Measurements from ENCODE around the gene ANTXR1.
"Not testable (repeated sequence)": the region's sequence is repeated elsewhere in the genome, so short reads cannot be mapped to it uniquely, and the experiment has no call there.

Gene ANTXR1

GRCh38 chr2:69253112-69253511 is 240.1 kb downstream of the ANTXR1 start:
- Histone ChIP-seq H3K14ac (ENCODE audit: low read length in 2 of 2) (no peak overlapping the region), H3K4me3 (ENCODE audit: insufficient read depth in 1 of 2, low read depth in 1 of 2, low read length in 2 of 2) (no peak overlapping the region), H2AK5ac (ENCODE audit: low read length, severe bottlenecking) (no peak overlapping the region), H3K4me2 (ENCODE audit: low read length, poor library complexity, severe bottlenecking) (no peak overlapping the region), H3K9me3 (ENCODE audit: control insufficient read depth, low read length) (no peaks in the 10 kb centered on the region), H3K18ac (ENCODE audit: low read depth in 1 of 2, low read length in 2 of 2) (no peak overlapping the region), H3K4ac (ENCODE audit: low read depth in 1 of 2, low read length in 2 of 2) (no peak overlapping the region), H3K4me1 (ENCODE audit: control insufficient read depth, insufficient read depth, low read depth, low read length) (no peaks in the 10 kb centered on the region), H3K27me3 (ENCODE audit: control insufficient read depth in 1 of 2, insufficient read depth in 1 of 2, low read length in 2 of 2) (no peaks in the 10 kb centered on the region), H3K9ac (ENCODE audit: low read length) (peak overlapping the region; percentile 76), H3K23ac (ENCODE audit: low read length in 2 of 2) (no peak overlapping the region), H3K36me3 (ENCODE audit: control insufficient read depth in 1 of 2, insufficient read depth in 2 of 2, low read depth in 1 of 2, low read length in 2 of 2) (peaks cover 0 to 4% of the 10 kb centered on the region in 2 experiments), H2BK5ac (ENCODE audit: low read depth, low read length, poor library complexity, severe bottlenecking) (no peak overlapping the region), H2BK15ac (ENCODE audit: low read depth, poor library complexity, severe bottlenecking) (no peak overlapping the region), H4K8ac (ENCODE audit: low read length) (no peak overlapping the region), H3K79me1 (replicated peaks; ENCODE audit: low read length, poor library complexity, severe bottlenecking) (no peaks in the 10 kb centered on the region), H2BK120ac (ENCODE audit: low read depth, low read length) (no peak overlapping the region), H2AFZ (ENCODE audit: low read depth, low read length) (no peak overlapping the region), H2BK12ac (ENCODE audit: low read length in 2 of 2) (no peak overlapping the region), H4K91ac (ENCODE audit: low read length) (no peak overlapping the region), H3K27ac (ENCODE audit: low read length, poor library complexity, severe bottlenecking) (peak overlapping the region; percentile 65)
- peak; percentile 32 for DNase-seq
- no CpG with 5 or more reads among the region's 2 CpGs for WGBS

- Histone ChIP-seq H4K8ac (ENCODE audit: low read length) (no peak overlapping the region), H2AFZ (ENCODE audit: low read depth, low read length) (no peak overlapping the region), H3K4me1 (ENCODE audit: control insufficient read depth, insufficient read depth, low read depth, low read length) (no peaks in the 10 kb centered on the region), H2BK5ac (ENCODE audit: low read depth, low read length, poor library complexity, severe bottlenecking) (no peak overlapping the region), H3K36me3 (ENCODE audit: control insufficient read depth in 1 of 2, insufficient read depth in 2 of 2, low read depth in 1 of 2, low read length in 2 of 2) (no peaks in the 10 kb centered on the region), H2BK12ac (ENCODE audit: low read length in 2 of 2) (no peak overlapping the region), H3K14ac (ENCODE audit: low read length in 2 of 2) (no peak overlapping the region), H3K9ac (ENCODE audit: low read length) (peak overlapping the region; percentile 76), H3K27ac (ENCODE audit: low read length, poor library complexity, severe bottlenecking) (peak overlapping the region; percentile 75), H4K91ac (ENCODE audit: low read length) (no peak overlapping the region), H3K27me3 (ENCODE audit: control insufficient read depth in 1 of 2, insufficient read depth in 1 of 2, low read length in 2 of 2) (no peaks in the 10 kb centered on the region), H3K4me2 (ENCODE audit: low read length, poor library complexity, severe bottlenecking) (no peak overlapping the region), H3K9me3 (ENCODE audit: control insufficient read depth, low read length) (no peaks in the 10 kb centered on the region), H3K23ac (ENCODE audit: low read length in 2 of 2) (no peak overlapping the region), H2BK120ac (ENCODE audit: low read depth, low read length) (no peak overlapping the region), H2AK5ac (ENCODE audit: low read length, severe bottlenecking) (no peak overlapping the region), H3K79me1 (replicated peaks; ENCODE audit: low read length, poor library complexity, severe bottlenecking) (no peaks in the 10 kb centered on the region), H3K18ac (ENCODE audit: low read depth in 1 of 2, low read length in 2 of 2) (no peak overlapping the region), H3K4me3 (ENCODE audit: insufficient read depth in 1 of 2, low read depth in 1 of 2, low read length in 2 of 2) (no peak overlapping the region), H2BK15ac (ENCODE audit: low read depth, poor library complexity, severe bottlenecking) (no peak overlapping the region), H3K4ac (ENCODE audit: low read depth in 1 of 2, low read length in 2 of 2) (no peak overlapping the region)
- peak; percentile 98 for DNase-seq
- WGBS: 36% methylated on average over 6 of the region's 8 CpGs
These were observed 240.8 kb downstream of the ANTXR1 start for GRCh38 chr2:69253611-69254301.

GRCh38 chr2:69255760-69256159 is 242.8 kb downstream of the ANTXR1 start:
- Histone ChIP-seq H3K9me3 (ENCODE audit: control insufficient read depth, low read length) (peaks cover 15% of the 10 kb centered on the region), H2AK5ac (ENCODE audit: low read length, severe bottlenecking) (no peak overlapping the region), H3K79me1 (replicated peaks; ENCODE audit: low read length, poor library complexity, severe bottlenecking) (no peaks in the 10 kb centered on the region), H4K8ac (ENCODE audit: low read length) (peak overlapping the region; percentile 81), H3K18ac (ENCODE audit: low read depth in 1 of 2, low read length in 2 of 2) (peak overlapping the region; percentile 88 to 91), H2BK120ac (ENCODE audit: low read depth, low read length) (no peak overlapping the region), H3K27me3 (ENCODE audit: control insufficient read depth in 1 of 2, insufficient read depth in 1 of 2, low read length in 2 of 2) (no peaks in the 10 kb centered on the region), H3K14ac (ENCODE audit: low read length in 2 of 2) (peak overlapping the region in 1 of 2 experiments; percentile 38), H2BK5ac (ENCODE audit: low read depth, low read length, poor library complexity, severe bottlenecking) (no peak overlapping the region), H3K27ac (ENCODE audit: low read length, poor library complexity, severe bottlenecking) (no peak overlapping the region), H3K4me2 (ENCODE audit: low read length, poor library complexity, severe bottlenecking) (no peak overlapping the region), H3K36me3 (ENCODE audit: control insufficient read depth in 1 of 2, insufficient read depth in 2 of 2, low read depth in 1 of 2, low read length in 2 of 2) (no peaks in the 10 kb centered on the region), H3K4me1 (ENCODE audit: control insufficient read depth, insufficient read depth, low read depth, low read length) (no peaks in the 10 kb centered on the region), H3K4me3 (ENCODE audit: insufficient read depth in 1 of 2, low read depth in 1 of 2, low read length in 2 of 2) (no peak overlapping the region), H2AFZ (ENCODE audit: low read depth, low read length) (no peak overlapping the region), H2BK15ac (ENCODE audit: low read depth, poor library complexity, severe bottlenecking) (peak overlapping the region; percentile 63), H4K91ac (ENCODE audit: low read length) (peak overlapping the region; percentile 78), H3K23ac (ENCODE audit: low read length in 2 of 2) (no peak overlapping the region), H3K4ac (ENCODE audit: low read depth in 1 of 2, low read length in 2 of 2) (peak overlapping the region in 1 of 2 experiments; percentile 86), H3K9ac (ENCODE audit: low read length) (no peak overlapping the region), H2BK12ac (ENCODE audit: low read length in 2 of 2) (peak overlapping the region; percentile 29 to 94)
- DNase-seq: no peak
- 97% methylated on average over 3 of the region's 3 CpGs for WGBS

- H3K27me3 ChIP-seq (ENCODE audit: control insufficient read depth in 1 of 2, insufficient read depth in 1 of 2, low read length in 2 of 2); H2BK12ac ChIP-seq (ENCODE audit: low read length in 2 of 2); H2AFZ ChIP-seq (ENCODE audit: low read depth, low read length); H3K36me3 ChIP-seq (ENCODE audit: control insufficient read depth in 1 of 2, insufficient read depth in 2 of 2, low read depth in 1 of 2, low read length in 2 of 2); H3K14ac ChIP-seq (ENCODE audit: low read length in 2 of 2); H4K8ac ChIP-seq (ENCODE audit: low read length); H3K4me3 ChIP-seq (ENCODE audit: insufficient read depth in 1 of 2, low read depth in 1 of 2, low read length in 2 of 2); H3K18ac ChIP-seq (ENCODE audit: low read depth in 1 of 2, low read length in 2 of 2); H3K23ac ChIP-seq (ENCODE audit: low read length in 2 of 2); H3K4me1 ChIP-seq (ENCODE audit: control insufficient read depth, insufficient read depth, low read depth, low read length); H3K4me2 ChIP-seq (ENCODE audit: low read length, poor library complexity, severe bottlenecking); H2BK5ac ChIP-seq (ENCODE audit: low read depth, low read length, poor library complexity, severe bottlenecking); H3K79me1 ChIP-seq (replicated peaks; ENCODE audit: low read length, poor library complexity, severe bottlenecking); H2BK120ac ChIP-seq (ENCODE audit: low read depth, low read length); H3K9ac ChIP-seq (ENCODE audit: low read length); H3K27ac ChIP-seq (ENCODE audit: low read length, poor library complexity, severe bottlenecking); DNase-seq; H2AK5ac ChIP-seq (ENCODE audit: low read length, severe bottlenecking); H2BK15ac ChIP-seq (ENCODE audit: low read depth, poor library complexity, severe bottlenecking); H3K4ac ChIP-seq (ENCODE audit: low read depth in 1 of 2, low read length in 2 of 2); H4K91ac ChIP-seq (ENCODE audit: low read length): not testable (repeated sequence)
- peaks cover 23% of the 10 kb centered on the region for H3K9me3 ChIP-seq (ENCODE audit: control insufficient read depth, low read length)
- WGBS: 94% methylated on average over 12 of the region's 12 CpGs
These were observed 247.1 kb downstream of the ANTXR1 start for GRCh38 chr2:69259994-69260591.
